A673 (cell line): Measurements from ENCODE around the gene RTEL1. TPM values are rescaled to one million over a fixed set of nuclear protein-coding genes. Genes with fewer than 3 reads are reported as not detected.

Experiments
- BruUV-seq: library from RNA; stranded (reverse); fragments of 400-500 nt; replicated peaks from 2 replicates; lab custom pipeline; 2021; lab: Mats Ljungman, UMichigan
- CTCF ChIA-PET: fragments of 300-600 bp; sonication (Branson Sonifier 250); formaldehyde crosslinking; loops from one replicate; lab custom pipeline; 2022; ENCODE audit warnings: antibody characterized with exemption; lab: Charles Lee
- POLR2A ChIA-PET: fragments of 300-600 bp; sonication (Branson Sonifier 250); formaldehyde crosslinking; loops from one replicate; lab custom pipeline; 2022; ENCODE audit warnings: antibody characterized with exemption; ENCODE audit not compliant: low non-redundant PET; lab: Charles Lee
- DNase-seq: peaks from one replicate; pipeline ENCODE4 v3.0.0-alpha.2; 2015; ENCODE audit warnings: low spot score
- H3K27ac ChIP-seq: fragments of 200-600 bp; sonication (generic); 2 replicates; pipeline ENCODE4 v1.5.1; 2016; ENCODE audit warnings: mixed run types, low read depth, mild to moderate bottlenecking, mixed read lengths, antibody characterized with exemption, low read length; ENCODE audit not compliant: poor library complexity, severe bottlenecking
- H3K27me3 ChIP-seq: fragments of 200-600 bp; sonication (generic); replicated peaks from 2 replicates; pipeline ENCODE4 v1.6.1; 2017; ENCODE audit warnings: mixed run types, low read depth, mild to moderate bottlenecking, mixed read lengths, antibody characterized with exemption, low read length; ENCODE audit not compliant: insufficient read depth, poor library complexity
- H3K36me3 ChIP-seq: fragments of 200-600 bp; sonication (generic); 2 replicates; pipeline ENCODE4 v1.6.1; 2016; ENCODE audit warnings: mixed run types, mild to moderate bottlenecking, mixed read lengths, antibody characterized with exemption, low read length; ENCODE audit not compliant: insufficient read depth, poor library complexity, severe bottlenecking
- H3K4me1 ChIP-seq: fragments of 200-600 bp; sonication (generic); 2 replicates; pipeline ENCODE4 v1.6.1; 2017; ENCODE audit warnings: mixed run types, mild to moderate bottlenecking, mixed read lengths, antibody characterized with exemption, low read length; ENCODE audit not compliant: insufficient read depth, poor library complexity, severe bottlenecking
- H3K4me3 ChIP-seq: fragments of 200-600 bp; sonication (generic); 2 replicates; pipeline ENCODE4 v1.5.1; 2016; ENCODE audit warnings: low read depth, mixed run types, mild to moderate bottlenecking, mixed read lengths, low read length; ENCODE audit not compliant: poor library complexity, severe bottlenecking
- H3K9me3 ChIP-seq: fragments of 200-600 bp; sonication (generic); 2 replicates; pipeline ENCODE4 v1.6.1; 2016; ENCODE audit warnings: mixed run types, low read depth, mild to moderate bottlenecking, mixed read lengths, antibody characterized with exemption, low read length; ENCODE audit not compliant: poor library complexity, severe bottlenecking
- CTCF ChIP-seq: fragments of 300-800, 200-600 bp; sonication (generic); conservative IDR thresholded peaks from 2 replicates; pipeline ENCODE4 v1.5.1; 2017; ENCODE audit warnings: low read depth, mild to moderate bottlenecking, antibody characterized with exemption, low read length, moderate library complexity, mixed read lengths
- EZH2 ChIP-seq: fragments of 200-600 bp; sonication (generic); IDR thresholded peaks from 2 replicates; pipeline ENCODE4 v1.6.1; 2017; ENCODE audit warnings: borderline replicate concordance, low read depth, mild to moderate bottlenecking, mixed read lengths, antibody characterized with exemption, low read length; ENCODE audit not compliant: poor library complexity, severe bottlenecking
- intact Hi-C: fragments of 100-400 bp; cut with micrococcal nuclease; formaldehyde crosslinking; loops from one replicate; pipeline ENCODE4 v1.10.0; 2022; ENCODE audit not compliant: unreplicated experiment
- total RNA-seq: library from RNA; stranded (reverse); gene quantifications from 2 replicates; pipeline ENCODE4 v1.2.3, GENCODE V29; 2021

Gene RTEL1
- total RNA-seq, 1 experiment from 2014 or later: 45.6 TPM

- Histone ChIP-seq H3K4me3 (no peak overlapping the region), H3K27ac (no peak overlapping the region), H3K4me1 (no peaks in the 10 kb centered on the region), H3K27me3 (no peaks in the 10 kb centered on the region), H3K36me3 (no peaks in the 10 kb centered on the region), H3K9me3 (no peaks in the 10 kb centered on the region)
- no TSS peak for BruUV-seq
- ChIA-PET POLR2A (no interaction called here), CTCF (no interaction called here)
- intact Hi-C loops: no loop called here
- TF ChIP-seq EZH2 (no peak), CTCF (no peak)
- no peak for DNase-seq
Observed at GRCh38 chr20:63633732-63634131, 24.4 kb upstream of the RTEL1 start.

- Histone ChIP-seq H3K36me3 (no peaks in the 10 kb centered on the region), H3K27ac (no peak overlapping the region), H3K27me3 (no peaks in the 10 kb centered on the region), H3K4me1 (no peaks in the 10 kb centered on the region), H3K9me3 (no peaks in the 10 kb centered on the region), H3K4me3 (no peak overlapping the region)
- intact Hi-C loops: no loop called here
- DNase-seq: no peak
- no peak for TF ChIP-seq EZH2
- TF ChIP-seq CTCF: no peak
- BruUV-seq: no TSS peak
- POLR2A ChIA-PET: interaction anchor here (0.5 kb wide), 1 partner anchor 237 kb away, joined by 3 read pairs; no protein-coding TSS in a partner anchor
- CTCF ChIA-PET: no interaction called here
Observed at GRCh38 chr20:63635431-63636141, 22.5 kb upstream of the RTEL1 start.

GRCh38 chr20:63636752-63637628, 21.1 kb upstream of the RTEL1 start:
- no peak for DNase-seq
- Histone ChIP-seq H3K27me3 (no peaks in the 10 kb centered on the region), H3K27ac (no peak overlapping the region), H3K4me3 (no peak overlapping the region), H3K4me1 (no peaks in the 10 kb centered on the region), H3K9me3 (no peaks in the 10 kb centered on the region), H3K36me3 (peaks cover 3% of the 10 kb centered on the region)
- ChIA-PET CTCF (no interaction called here), POLR2A (no interaction called here)
- BruUV-seq: no TSS peak
- no peak for TF ChIP-seq EZH2
- no peak for TF ChIP-seq CTCF
- intact Hi-C loops: no loop called here
